NCI-H524 (cell line): ENCODE measurements around the gene TMA7.

Experiments
- DNase-seq, 2 experiments: peaks; one replicate each; lab custom pipeline; 2025; lab: John Stamatoyannopoulos, UW

TMA7 gene

DNA sequence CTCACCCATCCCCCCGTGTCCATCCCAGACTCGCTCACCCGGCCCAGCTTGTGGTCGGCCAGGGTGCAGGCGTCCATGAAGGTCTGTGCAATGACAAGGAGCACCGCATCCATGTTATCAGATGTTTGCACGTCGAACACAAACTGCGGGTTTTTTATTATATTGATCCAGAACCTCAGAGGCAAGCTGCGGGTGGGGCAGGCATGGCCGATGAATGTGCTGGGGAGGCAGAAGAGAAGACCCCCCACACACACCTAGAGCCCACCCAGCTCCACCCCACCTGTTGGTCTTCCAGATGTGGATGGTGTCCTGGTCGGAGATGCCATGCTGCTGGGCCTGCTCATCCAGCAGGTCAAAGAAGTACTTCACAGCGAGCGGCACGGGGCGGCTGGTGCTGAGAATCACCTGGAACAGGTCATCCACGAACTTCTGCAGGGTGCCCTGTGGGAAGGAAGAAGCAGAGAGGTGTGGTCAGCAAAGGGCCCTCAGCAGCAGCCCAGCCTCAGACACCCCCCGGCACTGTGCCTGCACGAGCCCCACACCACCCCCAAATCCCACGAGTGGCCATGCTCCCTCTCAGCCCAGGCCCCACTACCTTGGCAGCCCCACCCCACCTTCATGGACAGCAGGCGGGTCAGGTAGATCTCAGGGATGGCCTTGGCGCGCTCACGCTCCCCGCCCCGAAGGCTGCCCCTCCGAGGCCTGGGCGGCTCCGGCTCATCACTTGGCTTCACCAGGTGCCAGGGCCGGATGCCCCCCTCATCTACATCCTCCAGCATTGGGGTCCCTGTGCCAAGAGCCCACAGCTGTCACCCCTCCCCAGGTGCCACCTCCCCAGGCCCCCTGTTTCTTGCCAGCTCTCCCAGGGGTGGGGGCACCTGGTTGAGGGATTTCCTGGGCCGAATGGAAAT, 30.5 kb upstream of the TMA7 start:
- DNase-seq = no peak

DNA sequence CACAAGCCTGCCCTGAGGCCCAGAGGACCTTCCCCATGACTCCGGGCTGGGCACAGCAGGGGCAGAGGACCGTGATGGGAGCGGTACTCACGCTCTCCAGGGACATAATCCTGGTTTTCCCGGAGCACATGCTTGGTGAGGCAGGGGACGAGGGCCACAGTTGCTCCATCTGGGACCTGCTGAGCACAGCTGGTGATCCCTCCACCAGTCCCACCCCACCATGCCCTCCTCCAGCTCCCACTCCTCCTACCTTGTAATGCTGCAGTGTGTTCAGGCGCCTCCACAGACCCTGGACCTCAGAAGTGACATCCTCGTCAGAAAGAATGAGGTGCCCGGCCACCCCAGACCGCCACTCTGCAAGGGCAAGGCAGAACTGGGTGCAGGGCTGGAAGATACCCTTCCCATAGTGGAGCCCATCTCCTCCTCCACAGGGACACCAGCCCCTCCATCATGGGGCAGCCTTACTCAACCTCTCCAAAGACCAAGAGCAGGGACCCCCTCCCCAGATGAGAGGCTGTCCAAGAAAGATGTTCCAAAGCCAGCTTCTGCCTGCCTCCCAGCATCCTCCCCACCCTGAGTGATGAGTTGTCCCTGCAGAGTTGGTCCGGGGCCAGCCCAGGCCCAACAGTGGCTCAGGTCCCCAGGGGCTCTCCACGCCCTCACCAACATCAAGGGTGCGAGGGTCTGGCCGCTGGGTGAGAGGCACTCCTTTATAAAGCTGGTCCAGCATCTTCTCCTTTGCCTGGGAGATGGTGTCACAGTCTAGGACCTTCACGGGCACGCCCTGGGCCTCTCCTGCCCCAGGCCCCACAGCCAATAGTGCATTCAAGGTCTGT, 29.6 kb upstream of the TMA7 start:
- no peak for DNase-seq

DNA sequence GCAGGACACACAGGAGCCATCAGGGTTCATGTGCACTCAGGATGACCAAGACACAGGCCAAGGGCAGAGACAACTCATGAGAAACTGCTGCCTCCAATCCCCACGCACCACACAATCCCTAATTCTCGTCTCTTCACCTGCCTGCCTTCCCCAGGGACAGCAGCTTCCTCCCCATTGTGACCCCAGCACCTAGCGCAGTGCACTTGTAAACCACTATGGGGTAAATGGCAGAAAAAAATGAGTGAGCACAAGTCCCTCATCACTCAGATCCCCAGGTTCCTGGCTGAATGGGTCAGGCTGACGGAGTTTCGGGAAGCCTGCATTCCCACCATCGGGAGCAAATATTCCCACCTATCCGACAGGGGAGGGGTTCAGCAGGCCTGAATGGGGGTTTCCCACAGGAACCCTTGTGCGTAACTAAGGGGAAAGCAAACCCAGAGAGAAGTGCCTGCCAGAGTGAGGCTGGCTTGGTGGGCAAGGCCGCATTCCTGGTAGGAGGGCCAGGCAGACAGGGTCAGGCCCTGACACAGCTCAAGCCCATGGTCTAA, 28.9 kb upstream of the TMA7 start:
- no peak for DNase-seq

DNA sequence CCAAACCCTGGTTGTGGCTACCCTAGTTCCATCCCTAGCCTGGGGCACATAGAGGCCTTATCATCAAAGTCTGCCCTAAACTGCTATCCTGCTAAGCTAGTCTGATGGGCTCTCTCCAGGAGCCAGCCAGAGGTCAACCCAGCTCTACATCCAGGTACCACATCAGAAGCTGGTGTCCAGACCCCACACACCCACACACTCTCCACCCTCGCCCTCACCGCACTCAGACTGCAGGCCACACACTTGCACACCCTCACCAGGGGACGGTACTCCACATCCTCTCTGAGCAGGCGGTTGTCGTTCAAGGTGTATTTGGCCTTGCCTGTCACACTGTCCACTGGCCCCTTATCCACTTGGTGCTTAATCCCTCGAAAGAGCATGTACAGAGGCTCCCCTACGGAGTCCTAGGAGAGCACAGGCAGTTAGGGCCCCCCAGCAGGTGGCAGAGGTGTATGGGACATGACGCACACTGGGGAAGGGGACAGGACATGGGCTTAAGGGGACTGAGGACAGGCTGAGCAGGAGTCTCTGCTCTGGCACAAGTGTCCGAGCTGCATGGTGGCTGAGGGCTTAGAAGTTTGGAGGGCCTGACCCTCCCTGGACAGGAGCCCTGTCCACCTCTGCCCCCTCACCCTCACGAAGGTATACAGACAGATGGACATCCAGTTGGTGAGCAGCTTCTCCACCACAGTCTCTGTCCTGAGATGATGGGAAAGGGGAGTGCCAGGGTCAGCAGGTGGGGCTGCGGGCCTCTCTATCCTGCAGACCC, 28.3 kb upstream of the TMA7 start:
- DNase-seq = no peak

DNA sequence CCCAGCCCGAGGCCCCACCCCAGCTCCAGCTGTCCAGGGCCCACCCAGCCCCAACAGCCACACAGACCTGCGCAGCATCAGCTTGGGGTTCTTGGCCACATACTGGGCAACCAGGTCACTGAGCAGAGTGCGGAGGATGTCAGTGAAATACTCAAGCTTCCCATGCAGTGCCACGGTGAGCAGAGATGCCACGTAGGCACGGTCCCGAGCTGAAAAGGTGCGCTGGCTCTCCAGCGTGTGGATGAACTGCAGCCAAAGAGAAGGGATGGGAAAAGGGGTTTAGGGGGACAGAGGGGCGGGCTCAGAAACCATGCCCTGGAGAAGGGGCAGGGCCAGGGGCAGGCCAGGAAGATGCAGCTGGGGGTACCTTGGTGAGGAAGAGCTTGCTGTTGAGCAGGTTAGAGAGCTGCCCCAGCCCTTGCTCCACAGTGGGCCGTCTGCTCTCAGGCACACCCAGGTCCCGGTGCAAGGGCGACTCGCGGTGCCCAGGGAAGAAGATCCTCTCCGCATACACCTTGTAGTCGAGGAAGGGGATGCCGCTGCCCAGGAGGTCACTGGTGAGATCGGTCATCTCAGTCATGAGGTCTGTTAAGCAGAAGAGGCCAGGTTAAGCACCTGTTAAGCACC, 27.6 kb upstream of the TMA7 start:
- DNase-seq = no peak

DNA sequence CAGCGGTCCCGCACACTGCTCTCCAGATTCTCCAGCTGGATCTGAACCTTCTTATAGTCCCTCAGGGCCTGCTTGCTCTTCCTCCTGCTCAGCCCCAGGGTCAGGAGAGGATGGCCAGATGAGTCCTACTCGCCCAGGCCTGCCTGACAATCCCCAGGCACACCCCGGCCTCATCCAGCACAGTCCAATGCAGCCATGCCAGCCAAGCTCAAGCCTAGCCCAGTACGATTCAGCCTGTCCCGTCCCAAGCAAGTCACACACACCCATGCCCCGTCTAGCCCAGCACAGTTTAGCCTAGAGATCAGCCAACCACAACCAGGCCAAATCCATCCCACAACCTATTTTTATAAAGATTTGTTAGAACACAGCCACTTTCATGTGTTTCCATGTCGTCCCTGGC, 27.0 kb upstream of the TMA7 start:
- DNase-seq = no peak

DNA sequence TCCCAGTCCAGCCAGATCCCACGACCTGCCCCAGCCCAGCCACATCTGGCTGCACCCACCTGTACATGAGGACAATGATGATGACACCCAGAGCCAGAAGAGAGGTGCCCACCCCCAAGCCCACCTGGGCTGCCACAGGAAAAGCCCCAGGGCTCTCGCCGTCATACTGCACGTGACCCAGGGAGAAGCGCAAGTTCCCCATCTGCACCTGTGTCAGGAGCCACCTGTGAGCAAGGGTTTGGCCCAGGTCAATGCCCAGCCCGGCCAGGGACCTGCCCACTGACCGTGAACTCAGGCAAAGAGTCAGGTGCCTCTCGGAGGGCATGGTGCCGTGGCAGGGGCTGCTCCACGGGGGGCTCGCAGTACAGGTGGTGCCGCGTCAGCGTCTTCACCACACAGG, 26.4 kb upstream of the TMA7 start:
- no peak for DNase-seq

DNA sequence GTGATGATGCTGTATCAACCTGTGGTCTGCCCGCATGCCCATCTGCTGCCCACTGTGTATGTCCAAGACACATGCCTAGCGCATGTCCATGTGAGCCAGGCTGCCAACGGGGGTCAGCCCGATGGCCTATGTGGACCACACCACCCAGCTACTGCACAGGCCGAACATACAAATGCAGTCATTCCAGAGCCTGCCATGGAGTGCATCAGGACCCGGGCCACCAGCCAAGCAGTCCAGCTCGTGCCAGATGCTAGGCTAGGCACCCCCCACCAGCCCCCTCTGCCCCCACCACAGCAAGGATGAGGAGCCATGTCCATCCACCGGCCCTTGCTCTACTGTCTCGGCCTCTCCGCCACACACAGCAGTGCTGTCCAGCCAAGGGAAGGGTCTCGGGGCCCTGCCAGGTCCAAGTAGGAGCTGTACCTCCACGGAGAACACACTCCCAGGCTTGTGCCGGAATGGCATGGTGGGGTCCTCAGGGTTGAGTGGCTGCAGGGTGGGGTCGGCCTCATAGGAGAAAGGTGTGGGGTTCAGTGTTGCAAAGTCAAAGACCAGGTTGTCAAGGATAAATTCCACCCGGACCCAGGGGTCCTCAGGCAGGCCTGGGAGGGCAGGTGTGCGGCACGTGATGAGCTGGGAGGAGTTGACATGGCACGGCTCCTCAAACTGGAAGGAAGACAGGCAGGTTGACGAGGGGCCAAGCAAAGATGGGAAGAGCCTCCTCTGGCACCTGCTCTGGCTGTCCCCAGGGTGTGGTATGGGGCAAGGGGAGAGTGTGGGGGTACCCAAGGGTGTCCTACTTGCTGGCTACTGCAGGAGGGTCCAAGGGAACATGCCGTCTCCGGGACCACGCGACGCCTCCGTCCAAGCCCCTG, 25.4 kb upstream of the TMA7 start:
- DNase-seq = no peak

DNA sequence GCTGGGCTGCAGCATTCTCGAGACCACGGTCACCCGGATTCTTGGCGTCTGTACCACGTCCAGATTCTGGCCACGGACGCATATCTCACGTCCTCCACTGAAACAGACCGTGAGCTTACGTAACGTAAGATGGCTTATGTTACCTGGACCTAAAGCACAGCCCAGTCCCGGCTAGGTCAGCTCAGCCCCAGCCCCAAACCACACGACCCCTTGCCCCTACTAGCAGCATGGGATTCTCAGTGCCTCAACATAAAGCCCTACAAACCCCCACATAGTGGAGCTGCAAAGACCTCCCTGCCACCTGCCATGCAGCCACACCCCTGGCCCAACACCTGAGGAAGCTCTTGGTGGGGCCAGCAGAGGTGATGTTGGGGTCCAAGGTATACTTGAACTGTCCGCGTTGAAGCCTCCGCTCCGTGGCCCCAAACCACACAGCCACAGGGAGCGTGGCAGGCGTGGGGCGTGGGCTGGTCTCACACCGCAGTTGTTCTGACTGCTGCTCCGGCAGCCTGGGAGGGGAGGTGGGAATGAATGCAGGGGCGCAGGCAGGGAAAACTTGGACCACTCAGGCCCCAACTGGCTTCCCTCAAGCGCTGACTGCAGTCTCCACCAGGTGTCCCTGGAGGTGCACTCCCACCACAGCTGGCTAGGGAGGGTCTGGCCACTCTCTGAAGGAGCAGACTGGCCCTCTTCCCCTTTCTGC, 24.7 kb upstream of the TMA7 start:
- no peak for DNase-seq

DNA sequence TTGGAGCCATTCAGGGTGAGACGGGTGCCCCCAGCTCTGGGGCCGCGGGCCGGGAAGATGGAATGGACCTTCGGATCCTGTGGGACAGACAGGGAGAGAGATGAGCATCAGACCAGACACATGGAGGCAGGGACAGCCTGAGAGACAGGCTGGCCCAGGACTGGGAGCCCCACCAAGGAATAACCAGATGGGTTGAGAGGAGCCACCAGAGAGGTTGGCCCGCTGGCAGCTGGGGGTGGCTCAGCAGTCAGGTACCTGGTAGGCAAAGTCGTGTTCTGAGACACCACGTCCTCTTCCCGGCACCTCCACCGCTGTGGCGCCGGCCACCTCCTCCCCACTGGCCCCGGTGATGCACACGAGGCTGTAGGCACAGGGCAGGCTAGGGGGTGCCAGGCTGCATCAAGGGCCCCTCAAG, 24.0 kb upstream of the TMA7 start:
- DNase-seq = no peak

DNA sequence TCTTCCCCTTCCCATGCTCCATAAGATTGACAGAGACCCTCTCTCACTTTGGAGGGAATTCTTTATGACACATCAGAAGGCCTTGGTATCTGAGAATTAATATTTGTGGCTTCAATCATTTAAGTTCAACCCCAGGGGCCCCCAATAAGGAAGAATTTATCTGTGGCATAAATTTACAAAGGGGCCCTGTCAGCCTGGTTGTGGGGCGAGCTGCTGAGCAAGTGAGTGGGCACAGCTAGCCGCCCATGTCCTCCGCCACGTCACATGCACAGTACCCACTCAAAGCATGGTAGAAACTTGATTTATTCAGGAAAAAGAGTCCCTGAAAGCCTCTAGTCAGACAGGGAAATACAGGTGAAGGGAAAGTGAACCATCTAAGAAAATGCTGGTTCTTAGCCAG, 23.5 kb upstream of the TMA7 start:
- DNase-seq = no peak

DNA sequence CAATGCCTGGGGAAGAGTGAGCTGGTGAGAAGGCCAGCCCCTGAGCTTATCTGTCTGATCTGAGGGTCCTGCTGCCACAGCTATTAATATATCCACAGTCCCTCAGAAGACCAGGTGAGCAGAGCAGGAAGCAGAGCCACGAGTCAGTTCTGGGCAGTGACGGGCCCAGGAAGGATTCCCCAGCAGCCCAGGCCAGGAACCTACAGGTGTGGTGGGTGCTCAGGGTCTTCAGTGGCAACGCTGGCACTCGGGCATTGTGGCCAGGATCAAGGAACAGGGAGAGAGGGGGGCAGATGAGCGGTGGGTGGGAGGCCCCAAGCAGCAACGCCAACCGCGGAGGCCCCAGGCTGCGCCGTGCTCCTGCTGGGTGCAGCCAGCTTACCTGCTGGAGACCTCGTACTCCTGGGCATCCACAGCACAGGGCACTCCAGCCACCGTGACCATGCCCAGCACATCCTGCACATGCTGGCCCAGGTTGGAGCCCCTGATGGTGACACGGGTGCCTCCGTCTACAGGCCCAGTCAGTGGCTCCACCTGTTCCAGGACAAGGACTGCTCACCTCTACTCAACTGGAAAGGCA, 22.4 kb upstream of the TMA7 start:
- no peak for DNase-seq

DNA sequence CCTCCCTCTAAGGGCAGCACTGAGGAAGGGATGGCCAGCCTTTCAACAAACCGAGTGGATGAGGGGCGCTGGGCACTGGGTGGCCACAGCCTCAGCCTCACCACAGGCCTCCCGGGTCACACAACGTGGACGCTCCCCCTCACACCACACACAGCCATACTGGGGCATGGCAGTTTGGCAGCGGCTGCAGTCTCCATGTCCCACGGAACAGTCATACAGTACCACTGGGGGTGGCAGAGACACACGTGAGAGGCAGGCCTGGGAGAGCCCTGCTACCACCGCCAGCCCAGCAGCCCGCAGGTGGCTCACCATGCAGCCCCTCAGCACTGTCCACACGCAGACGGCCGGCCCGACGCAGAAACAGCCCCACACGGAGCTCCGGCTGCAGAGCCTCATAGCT, 21.9 kb upstream of the TMA7 start:
- no peak for DNase-seq

DNA sequence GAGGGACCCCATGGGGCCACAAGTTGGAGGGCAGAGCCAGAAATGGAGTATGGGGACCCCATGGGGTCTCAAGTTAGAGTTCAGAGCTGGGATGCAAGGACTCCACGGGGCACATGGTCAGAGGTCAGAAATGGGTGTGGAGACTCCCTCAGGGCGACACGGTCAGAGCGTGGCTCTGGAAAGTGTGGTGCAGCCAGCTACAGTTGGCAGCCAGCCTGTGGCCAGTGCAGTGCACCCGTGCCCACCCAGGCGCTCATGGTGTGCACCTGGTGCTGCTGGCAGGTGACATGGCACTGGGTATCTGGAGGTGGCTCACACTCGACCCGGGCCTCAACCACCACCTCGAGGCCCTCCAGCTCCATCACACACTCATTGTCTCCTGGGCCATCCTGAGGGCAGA, 21.4 kb upstream of the TMA7 start:
- DNase-seq = no peak

DNA sequence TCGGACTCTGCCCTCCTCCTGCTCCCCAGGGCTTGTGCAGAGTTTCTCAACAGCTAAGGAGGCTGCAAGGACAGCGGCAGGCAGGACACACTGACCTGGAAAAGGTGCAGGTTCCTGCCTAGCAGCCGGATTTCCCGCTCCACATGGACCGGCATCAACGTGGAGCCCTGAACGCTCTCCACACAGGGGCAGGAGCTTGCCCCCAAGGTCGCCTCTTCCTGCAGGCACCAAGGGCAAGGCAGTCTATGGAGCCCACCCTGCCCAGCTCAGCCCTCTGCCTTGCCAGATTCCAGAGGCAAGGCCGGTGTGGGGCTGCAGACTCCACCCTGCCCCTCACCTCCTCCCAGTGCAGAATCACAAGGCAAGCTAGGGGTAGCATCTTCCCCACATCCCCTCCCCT, 20.9 kb upstream of the TMA7 start:
- no peak for DNase-seq

DNA sequence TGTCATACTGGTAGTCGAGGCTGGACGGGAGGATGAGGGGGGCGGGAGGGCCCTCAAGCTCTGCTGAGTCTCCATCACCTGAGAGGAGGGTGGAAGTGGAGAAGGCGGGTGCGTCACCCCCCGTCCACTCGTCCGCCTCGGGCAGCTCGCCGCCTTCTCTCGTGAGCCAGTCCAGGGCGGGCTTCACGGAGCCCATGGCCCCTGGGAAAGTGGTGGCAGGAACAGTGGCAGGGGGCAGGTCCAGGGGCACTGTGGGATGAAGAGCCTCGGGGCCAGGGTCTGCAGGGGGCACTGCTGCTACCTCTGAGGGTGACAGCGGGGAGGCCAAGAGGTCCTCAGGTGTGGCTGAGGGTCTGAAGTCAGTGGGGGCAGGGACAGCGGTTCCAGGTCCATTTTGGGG, 20.5 kb upstream of the TMA7 start:
- DNase-seq = no peak

DNA sequence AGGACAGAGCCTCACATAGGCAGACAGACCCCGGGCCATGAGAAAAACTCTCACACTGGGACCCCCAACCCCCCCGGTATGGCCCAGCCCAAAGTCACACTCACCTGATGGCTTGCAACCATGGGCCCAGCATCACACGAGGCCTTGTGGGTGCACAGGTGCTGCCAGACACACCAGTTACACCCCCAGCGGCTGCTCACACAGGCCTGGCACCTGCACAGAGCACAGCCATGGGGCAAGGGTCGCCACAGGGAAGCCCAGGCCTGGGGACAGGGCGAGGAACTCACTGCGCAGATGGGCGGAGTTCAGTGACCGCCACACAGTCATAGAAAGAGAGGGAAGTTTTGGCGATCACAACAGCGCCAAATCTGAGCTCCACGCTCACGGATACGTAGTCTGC, 19.5 kb upstream of the TMA7 start:
- no peak for DNase-seq

DNA sequence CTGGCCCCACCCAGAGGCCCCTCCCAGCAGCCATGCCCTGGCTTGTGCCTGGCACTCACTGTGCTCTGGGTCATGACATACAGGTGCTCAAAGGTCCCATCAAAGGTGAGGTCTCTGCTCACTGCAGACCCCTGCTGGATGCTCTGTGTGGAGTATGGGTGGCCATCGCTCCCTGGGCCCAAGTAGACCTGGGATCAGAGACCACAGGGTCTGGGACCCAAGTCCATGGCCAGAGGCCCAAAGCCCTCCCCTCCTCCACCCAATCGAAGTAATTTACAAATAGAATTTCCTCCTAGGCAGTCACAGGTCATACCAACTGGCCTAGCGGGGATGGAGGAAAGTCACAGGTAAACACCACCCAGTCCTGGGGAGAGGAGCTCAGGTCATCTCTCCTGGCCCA, 17.8 kb upstream of the TMA7 start:
- DNase-seq = no peak

DNA sequence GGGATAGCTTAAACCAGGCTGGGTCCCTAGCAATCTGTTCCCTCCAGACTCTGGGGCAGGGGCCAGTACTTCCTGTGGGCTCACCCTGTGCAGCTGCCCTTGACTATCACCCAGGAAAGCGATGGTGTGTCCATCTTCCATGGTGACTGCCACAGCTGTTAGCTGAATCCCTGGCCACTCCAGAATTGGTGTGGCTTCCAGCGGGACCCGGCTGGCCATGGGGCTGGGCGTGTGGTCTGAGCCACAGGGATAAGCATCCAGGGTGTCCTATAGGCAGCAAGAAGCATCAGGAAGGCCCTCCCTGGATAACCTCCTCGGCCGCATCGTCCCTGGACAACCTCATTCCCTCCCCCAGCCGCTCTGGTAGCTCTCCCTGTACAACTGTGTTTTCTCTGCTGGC, 17.4 kb upstream of the TMA7 start:
- no peak for DNase-seq
